Upper lobe of left lung (tissue), 6 donors: ENCODE measurements around the gene PIGBOS1. TPM values are rescaled to one million over a fixed set of nuclear protein-coding genes. Genes with fewer than 3 reads are reported as not detected.
A peak's percentile ranks its signal among the peaks of the same experiment; 100 is the strongest.

Experiments used
- ATAC-seq, 2 donors: fragments of 200-7000 bp; cut with Tn5 transposase; one replicate each; pipeline ENCODE4 v1.9.1; 2022; ENCODE audit warnings: mild to moderate bottlenecking in 2 of 2, moderate library complexity in 2 of 2; ENCODE audit not compliant: low FRiP score in 2 of 2
- DNase-seq, 2 donors: peaks; one replicate each; pipeline ENCODE4 v3.0.0-alpha.2; 2019 to 2020
- H3K27ac ChIP-seq, 4 donors: fragments of 200-600 bp; sonication (generic); one replicate each; pipeline ENCODE4 v1.5.1; 2016 to 2019
- H3K27me3 ChIP-seq, 4 donors: fragments of 200-600 bp; sonication (generic); one replicate each; pipeline ENCODE4 v1.5.1; 2017 to 2019
- H3K36me3 ChIP-seq, 4 donors: fragments of 200-600 bp; sonication (generic); one replicate each; pipeline ENCODE4 v1.5.1; 2016 to 2019
- H3K4me1 ChIP-seq, 4 donors: fragments of 200-600 bp; sonication (generic); one replicate each; pipeline ENCODE4 v1.5.1; 2018 to 2019
- H3K4me3 ChIP-seq, 4 donors: fragments of 200-600 bp; sonication (generic); one replicate each; pipeline ENCODE4 v1.5.1; 2017 to 2019; ENCODE audit warnings: mild to moderate bottlenecking in 2 of 4, moderate library complexity in 1 of 4
- H3K9me3 ChIP-seq, 4 donors: fragments of 200-600 bp; sonication (generic); one replicate each; pipeline ENCODE4 v1.5.1; 2018 to 2019
- EP300 ChIP-seq, 4 donors: sonication (generic); formaldehyde crosslinking; IDR thresholded peaks; one replicate each; pipeline ENCODE4 v1.5.1; 2017; ENCODE audit warnings: antibody characterized with exemption in 4 of 4, control low read depth in 2 of 4
- POLR2A ChIP-seq, 4 donors: fragments of 450-650 bp; IDR thresholded peaks; one replicate each; pipeline ENCODE4 v1.5.1; 2016 to 2017; ENCODE audit warnings: antibody characterized with exemption in 4 of 4, mild to moderate bottlenecking in 2 of 4
- POLR2AphosphoS5 ChIP-seq, 2 donors: sonication (generic); formaldehyde crosslinking; IDR thresholded peaks; one replicate each; pipeline ENCODE4 v1.5.1; 2017; ENCODE audit warnings: antibody characterized with exemption in 2 of 2
- WGBS, 2 donors: methylation state at CpG; one replicate each; pipeline ENCODE4 v1.1.5; 2017 to 2018; 5-methylcytosine and 5-hydroxymethylcytosine counted together
- total RNA-seq, 6 donors: library from RNA; depleted of rRNA in 4 of 6; stranded (reverse); fragments of >200 nt in 4 of 6; gene quantifications; one replicate each; pipeline versions ENCODE4 v1.1.0 to v1.2.1, GENCODE V29; 2016 to 2021
- TF ChIP-seq, protein P1 (sequence below), 6 experiments: fragments of 450-650 bp in 4 of 6; fragments of 200-600 bp in 2 of 6; sonication (generic) in 2 of 6; IDR thresholded peaks; one replicate each; pipeline ENCODE4 v1.5.1; 2016 to 2019; ENCODE audit warnings: antibody characterized with exemption in 6 of 6
- donor health status: DM: no; HTN: no; CAD: no; lungs with moderate emphysema.
- donor health status: DM: no; HTN: yes; CAD: no; lungs with severe emphysema.

Gene PIGBOS1
- total RNA-seq, 6 donors from 2014 or later: 3.1 to 16.9 (median 10.1) TPM

DNA sequence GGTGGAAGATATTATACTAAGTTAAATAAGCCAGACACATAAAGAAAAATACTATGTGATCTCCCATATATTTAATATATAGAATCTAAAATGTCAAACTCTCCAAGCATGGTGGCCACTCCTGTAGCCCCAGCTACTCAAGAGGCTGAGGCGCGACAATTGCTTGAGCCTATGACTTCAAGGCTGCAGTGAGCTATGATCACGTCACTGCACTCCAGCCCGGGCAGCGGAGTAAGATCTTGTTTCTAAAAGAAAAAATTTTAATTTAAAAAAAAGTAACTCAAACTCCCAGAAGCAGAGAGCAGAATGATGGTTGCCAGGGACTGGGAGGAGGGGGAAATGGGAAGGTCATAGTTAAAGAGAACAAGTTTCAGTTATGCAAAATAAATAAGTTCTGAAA is 42.6 kb downstream of the PIGBOS1 start:
- H3K9me3 ChIP-seq: no peaks in the 10 kb centered on the region
- H3K27me3 ChIP-seq: no peaks in the 10 kb centered on the region
- no peak for TF ChIP-seq POLR2AphosphoS5 (IDR thresholded peaks at IDR 0.05)
- TF ChIP-seq POLR2A (IDR thresholded peaks at IDR 0.05): no peak
- H3K36me3 ChIP-seq: no peaks in the 10 kb centered on the region
- no peak overlapping the region for H3K4me3 ChIP-seq
- WGBS, 2 donors: 91 to 94% methylated on average over 5 of the region's 5 CpGs
- H3K27ac ChIP-seq: peak overlapping the region in 3 of 4 donors; percentile 58 to 85 (median 69)
- peaks cover 17 to 38% (median 28%) of the 10 kb centered on the region in 4 donors for H3K4me1 ChIP-seq
- no peak for ATAC-seq
- no peak for DNase-seq

DNA sequence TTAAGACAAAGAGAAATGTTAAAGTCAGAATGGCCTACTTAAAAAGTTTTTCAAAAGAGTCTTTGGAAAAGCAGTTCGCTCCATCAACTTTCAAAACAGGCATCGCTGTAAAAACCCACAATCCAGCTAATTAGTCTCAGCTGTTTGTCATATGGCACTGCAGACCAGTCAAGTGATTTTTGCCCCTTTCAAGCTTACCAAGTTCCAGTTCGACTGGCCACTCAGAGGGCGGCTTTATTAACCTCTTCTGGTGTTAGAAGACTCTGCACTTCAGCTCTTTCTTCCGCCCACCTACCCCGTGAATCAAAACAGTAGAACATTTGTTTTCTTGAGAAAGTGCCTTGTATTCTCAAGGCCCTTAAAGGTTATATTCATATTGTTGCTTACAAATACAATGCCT is 48.6 kb downstream of the PIGBOS1 start:
- peaks cover 0 to 17% (median 0%) of the 10 kb centered on the region in 4 donors for H3K36me3 ChIP-seq
- no peaks in the 10 kb centered on the region for H3K9me3 ChIP-seq
- DNase-seq (no peak), ATAC-seq (no peak)
- 80 to 86% methylated on average over 6 of the region's 6 CpGs for WGBS, 2 donors
- peak overlapping the region in 1 of 4 donors; percentile 10 for H3K27ac ChIP-seq
- TF ChIP-seq POLR2A (IDR thresholded peaks at IDR 0.05) (no peak), POLR2AphosphoS5 (IDR thresholded peaks at IDR 0.05) (no peak), EP300 (IDR thresholded peaks at IDR 0.05) (no peak)
- TF ChIP-seq, protein P1, sequence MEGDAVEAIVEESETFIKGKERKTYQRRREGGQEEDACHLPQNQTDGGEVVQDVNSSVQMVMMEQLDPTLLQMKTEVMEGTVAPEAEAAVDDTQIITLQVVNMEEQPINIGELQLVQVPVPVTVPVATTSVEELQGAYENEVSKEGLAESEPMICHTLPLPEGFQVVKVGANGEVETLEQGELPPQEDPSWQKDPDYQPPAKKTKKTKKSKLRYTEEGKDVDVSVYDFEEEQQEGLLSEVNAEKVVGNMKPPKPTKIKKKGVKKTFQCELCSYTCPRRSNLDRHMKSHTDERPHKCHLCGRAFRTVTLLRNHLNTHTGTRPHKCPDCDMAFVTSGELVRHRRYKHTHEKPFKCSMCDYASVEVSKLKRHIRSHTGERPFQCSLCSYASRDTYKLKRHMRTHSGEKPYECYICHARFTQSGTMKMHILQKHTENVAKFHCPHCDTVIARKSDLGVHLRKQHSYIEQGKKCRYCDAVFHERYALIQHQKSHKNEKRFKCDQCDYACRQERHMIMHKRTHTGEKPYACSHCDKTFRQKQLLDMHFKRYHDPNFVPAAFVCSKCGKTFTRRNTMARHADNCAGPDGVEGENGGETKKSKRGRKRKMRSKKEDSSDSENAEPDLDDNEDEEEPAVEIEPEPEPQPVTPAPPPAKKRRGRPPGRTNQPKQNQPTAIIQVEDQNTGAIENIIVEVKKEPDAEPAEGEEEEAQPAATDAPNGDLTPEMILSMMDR (IDR thresholded peaks at IDR 0.05): no peak
- no peak overlapping the region for H3K4me3 ChIP-seq
- no peaks in the 10 kb centered on the region for H3K27me3 ChIP-seq
- peaks cover 13 to 30% (median 18%) of the 10 kb centered on the region in 4 donors for H3K4me1 ChIP-seq

DNA sequence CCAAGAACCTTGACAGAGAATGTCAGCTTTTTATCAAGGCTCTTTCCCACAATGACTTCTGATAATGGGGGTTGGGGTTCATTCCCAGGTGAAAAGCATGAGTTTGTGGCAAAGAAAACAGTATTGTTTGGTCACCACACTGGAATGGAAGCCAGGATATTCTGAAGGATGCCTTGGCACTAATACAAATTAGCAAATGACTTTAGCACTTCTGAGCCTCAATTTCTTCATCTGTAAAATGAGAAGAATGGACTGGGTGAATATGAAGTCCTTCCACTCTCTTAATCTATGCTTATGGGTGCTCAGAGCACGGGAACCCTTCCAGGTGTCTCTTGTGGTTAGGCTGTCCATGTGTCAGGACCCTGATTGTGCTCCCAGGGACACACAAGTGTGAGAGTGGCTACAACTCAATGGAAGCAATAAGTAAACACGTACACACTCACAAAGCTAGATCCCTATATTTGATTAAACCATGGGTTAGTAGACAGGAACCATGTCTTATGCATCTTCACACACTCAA is 50.7 kb downstream of the PIGBOS1 start:
- Histone ChIP-seq H3K27me3 (no peaks in the 10 kb centered on the region), H3K36me3 (peaks cover 0 to 21% (median 0%) of the 10 kb centered on the region in 4 donors), H3K4me3 (no peak overlapping the region), H3K27ac (peak overlapping the region; percentile 60 to 78 (median 76)), H3K9me3 (no peaks in the 10 kb centered on the region), H3K4me1 (peaks cover 13 to 30% (median 18%) of the 10 kb centered on the region in 4 donors)
- no peak for TF ChIP-seq POLR2AphosphoS5 (IDR thresholded peaks at IDR 0.05)
- 75 to 82% methylated on average over 2 of the region's 2 CpGs for WGBS, 2 donors
- DNase-seq: no peak
- no peak for ATAC-seq

DNA sequence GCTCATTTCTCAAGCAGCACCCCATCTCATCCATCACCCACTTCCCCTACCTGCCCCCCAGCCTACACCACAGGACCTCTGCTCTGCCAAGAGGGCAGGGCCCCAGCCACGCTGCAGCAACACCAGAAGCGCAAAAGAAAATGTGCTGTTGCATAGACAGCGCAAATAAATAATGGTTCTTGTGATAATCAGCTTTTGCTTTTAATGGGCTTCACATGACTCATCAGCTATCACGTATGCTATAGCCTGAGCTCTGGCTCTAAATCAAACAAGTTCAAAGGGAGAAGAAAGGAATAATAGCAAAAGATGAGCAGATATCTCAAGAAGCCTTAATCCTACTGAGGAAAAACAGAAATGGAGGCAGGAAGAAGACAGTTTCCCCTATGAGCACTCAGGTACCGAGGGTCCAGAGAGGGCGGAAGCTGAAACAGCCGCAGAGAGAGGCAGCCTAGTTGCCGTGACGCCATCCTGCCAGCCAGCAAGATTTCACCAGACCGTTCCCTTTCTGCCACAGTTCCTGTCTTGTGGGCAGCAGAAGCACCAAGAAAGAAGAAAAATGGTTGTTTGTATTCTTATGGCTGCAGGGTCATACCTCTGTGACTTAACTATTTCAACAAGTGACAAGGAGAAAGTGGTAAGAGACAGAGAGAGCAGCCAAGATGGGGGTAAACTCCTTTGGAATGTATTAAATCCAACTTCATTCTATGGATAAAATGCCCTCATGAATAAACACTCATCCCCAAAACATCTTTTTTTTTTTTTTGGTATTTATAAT is 51.3 kb downstream of the PIGBOS1 start:
- WGBS, 2 donors: 52 to 64% methylated on average over 10 of the region's 10 CpGs
- H3K27ac ChIP-seq: peak overlapping the region; percentile 60 to 78 (median 76)
- peak in 1 of 2 donors; percentile 35 for TF ChIP-seq POLR2AphosphoS5 (IDR thresholded peaks at IDR 0.05)
- TF ChIP-seq EP300 (IDR thresholded peaks at IDR 0.05): no peak
- no peaks in the 10 kb centered on the region for H3K27me3 ChIP-seq
- no peaks in the 10 kb centered on the region for H3K9me3 ChIP-seq
- peaks cover 13 to 30% (median 18%) of the 10 kb centered on the region in 4 donors for H3K4me1 ChIP-seq
- peak overlapping the region in 1 of 4 donors; percentile 7 for H3K4me3 ChIP-seq
- H3K36me3 ChIP-seq: peaks cover 0 to 21% (median 0%) of the 10 kb centered on the region in 4 donors
- DNase-seq: peak; percentile 23 to 84
- peak; percentile 77 to 87 for ATAC-seq

Other genes with a start within 250 kb of the PIGBOS1 start
- 10 to 100 TPM; 20.5 to 84.3 (median 50.9) TPM for gene RSL24D1, start 122.2 kb downstream of the PIGBOS1 start, total RNA-seq
- gene RAB27A, start 29.3 kb downstream of the PIGBOS1 start, total RNA-seq: 10 to 100 TPM; 24.1 to 97.8 (median 62.5) TPM
- gene PIGB, start 99 bp upstream of the PIGBOS1 start, total RNA-seq: 10 to 100 TPM in 3 of 6 donors, 1 to 10 TPM in 3; 3.0 to 14.7 (median 9.3) TPM
- 10 to 100 TPM; 33.0 to 88.9 (median 58.9) TPM for gene CCPG1, start 89.2 kb upstream of the PIGBOS1 start, total RNA-seq
- gene PIERCE2, start 89.4 kb upstream of the PIGBOS1 start, total RNA-seq: 1 to 10 TPM in 4 of 6 donors, not detected in 2; 1.3 to 9.1 (median 2.5) TPM
- 1 to 10 TPM; 3.1 to 8.5 (median 4.6) TPM for gene DNAAF4, start 189.1 kb upstream of the PIGBOS1 start, total RNA-seq